Measurements from ENCODE around the gene PPP1R27.

PPP1R27 gene

DNA sequence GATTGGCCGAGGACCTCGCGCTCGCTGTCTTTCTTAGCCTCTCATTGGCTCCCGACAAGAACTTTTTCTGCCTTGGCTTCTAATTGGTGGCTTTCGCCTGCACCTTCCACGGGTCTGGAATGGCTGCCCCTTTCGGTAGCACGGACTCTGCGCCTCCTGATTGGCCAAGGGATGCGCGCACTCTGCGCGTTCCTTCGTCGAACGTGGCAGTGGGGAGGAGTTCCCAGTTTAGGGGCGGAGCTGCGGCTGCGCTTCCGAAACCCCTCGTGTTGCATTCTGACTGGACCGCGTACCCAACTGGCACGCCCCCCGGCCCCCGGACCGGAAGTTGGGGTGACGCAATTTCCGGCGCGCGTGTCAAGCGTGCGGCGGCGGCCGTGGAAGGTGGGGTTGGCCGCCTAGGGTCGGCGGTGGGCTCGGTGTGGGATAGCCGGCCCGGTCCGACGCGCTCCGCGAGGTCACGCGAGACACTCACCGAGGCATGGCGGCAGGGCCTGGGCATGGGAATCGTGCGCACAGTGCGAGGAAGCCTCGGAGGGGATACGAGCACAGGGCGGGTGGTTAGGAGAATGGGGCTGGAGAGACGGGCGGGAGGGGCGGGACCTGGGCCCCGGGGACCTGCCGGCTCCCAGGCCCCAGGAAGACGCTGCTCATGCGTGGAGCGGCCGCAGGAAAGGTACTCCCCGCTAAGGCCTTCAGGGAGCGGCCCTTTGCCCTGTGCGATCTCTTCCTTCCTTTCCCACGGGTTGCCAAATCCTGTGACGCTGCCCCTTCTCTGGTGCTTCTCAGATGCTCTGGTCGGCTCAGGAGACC lies 26.1 kb upstream of the PPP1R27 start:
- peak; percentile 100 for DNase-seq

DNA sequence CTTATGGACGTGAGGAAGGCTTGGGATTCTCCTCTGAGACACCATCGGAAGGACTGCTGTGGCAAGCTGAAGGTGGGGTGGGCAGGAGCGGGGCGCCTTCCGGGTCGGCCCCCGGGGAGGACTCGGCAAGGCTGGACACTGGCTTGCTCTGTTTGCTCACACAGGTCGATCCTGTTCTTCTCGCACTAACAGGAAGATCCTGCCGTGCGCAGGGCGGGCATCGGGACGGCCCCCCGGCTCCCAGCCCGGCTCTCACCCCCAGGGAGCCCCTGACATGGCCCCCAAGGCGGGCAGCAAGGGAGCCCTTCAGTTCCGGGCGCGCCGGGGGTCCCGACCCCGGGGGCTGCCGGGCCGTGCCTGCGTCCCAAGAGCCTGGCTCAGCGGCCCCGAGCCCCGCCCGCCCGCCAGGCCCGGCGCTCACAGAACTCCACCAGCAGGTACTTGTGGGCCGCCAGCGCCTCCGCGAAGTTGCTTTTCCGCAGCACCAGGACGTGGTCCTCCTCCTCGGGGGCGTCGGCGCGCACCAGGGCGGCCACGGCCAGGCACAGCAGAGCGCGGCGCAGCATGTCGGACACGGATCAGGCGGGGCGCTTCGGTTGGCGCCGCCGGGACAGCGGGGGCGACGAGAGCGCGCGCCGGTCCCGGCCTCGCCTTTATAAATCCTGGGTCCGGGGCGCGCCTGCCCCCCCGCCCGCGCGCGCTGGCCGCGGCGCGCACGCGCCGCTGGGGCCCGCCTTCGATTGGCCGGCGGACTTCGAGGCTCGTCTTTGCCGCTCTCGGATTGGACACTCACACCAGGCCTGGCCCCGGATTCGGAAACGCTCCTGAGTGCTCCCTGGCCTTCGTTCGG lies 25.3 kb upstream of the PPP1R27 start, which contains the start of gene P4HB:
P4HB (minus strand) TSS at position 630 of the 850 bp plus-strand sequence; CDS start at position 566, 64 bp downstream.
- peak; percentile 98 for DNase-seq

DNA sequence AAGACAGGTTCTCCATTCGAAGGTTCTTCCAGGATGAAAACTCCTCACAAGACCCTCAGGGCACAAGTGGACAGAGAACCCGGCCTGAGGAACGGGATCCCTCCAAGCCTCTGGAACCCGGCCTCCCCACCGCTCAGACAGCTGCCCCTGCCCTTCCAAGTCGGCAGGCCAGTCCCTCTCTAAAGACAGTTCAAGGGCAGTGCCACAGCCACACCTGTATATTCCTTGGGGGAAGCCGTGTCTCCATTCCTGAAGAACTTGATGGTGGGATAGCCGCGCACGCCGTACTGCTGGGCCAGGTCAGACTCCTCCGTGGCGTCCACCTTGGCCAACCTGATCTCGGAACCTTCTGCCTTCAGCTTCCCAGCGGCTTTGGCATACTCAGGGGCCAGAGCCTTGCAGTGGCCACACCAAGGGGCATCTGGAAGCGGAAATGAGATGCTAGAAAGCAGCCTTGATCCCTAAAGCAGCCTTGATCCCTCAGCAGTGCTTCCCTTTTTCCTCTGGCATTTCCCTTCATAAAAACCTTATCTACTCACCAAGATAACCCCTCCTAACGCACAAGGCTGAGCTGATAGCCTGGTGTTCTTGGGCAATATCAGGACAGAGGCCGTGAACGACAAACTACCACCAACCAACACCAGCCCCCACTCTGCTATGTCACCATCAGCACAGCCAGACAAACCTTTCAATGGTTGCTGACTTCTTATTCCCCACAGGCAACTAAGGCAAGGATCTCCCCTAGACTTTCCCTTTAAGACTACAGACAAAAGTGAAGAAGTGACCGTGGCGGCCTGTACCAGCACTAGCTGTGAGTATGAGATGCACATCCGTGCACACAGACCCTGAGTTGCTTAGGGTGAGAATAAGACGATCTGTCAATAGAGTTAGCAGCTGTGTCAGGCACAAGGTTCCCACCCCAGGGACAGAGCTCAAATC lies 24.4 kb upstream of the PPP1R27 start:
- peak; percentile 38 for DNase-seq

DNA sequence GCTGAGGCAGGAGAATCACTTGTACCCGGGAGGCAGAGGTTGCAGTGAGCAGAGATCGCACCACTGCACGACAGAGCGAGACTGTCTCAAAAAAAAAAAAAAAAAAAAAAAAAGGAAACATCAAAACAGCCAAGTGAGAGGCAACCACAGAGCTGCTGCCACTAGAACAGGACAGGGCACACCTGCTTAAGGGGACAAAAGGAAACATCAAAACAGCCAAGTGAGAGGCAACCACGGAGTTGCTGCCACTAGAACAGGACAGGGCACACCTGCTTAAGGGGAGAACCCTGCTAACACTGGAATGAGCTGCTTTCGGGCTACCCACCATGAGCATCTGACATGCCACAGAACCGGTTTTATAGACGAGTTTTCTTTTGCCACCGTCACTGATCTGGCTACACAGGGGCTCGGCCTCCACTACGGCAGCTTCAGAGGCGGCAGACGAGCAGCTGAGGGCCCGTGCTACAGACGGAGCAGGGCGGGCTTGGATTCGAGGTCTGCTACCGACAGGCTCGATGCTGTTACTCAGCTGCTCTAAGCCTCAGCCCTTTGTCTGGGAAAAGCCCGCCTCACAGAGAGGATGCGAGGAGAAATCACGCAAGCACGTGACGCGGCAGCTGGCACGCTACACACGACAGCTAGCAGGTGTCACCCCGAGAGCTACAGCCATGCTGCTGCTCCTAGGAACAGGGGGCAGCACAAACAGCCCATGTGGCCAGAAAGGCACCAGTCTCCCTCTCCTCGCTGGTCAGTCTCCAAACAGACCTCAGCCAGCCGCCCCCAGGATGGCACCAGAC lies 23.5 kb upstream of the PPP1R27 start:
- DNase-seq: peak; percentile 13

DNA sequence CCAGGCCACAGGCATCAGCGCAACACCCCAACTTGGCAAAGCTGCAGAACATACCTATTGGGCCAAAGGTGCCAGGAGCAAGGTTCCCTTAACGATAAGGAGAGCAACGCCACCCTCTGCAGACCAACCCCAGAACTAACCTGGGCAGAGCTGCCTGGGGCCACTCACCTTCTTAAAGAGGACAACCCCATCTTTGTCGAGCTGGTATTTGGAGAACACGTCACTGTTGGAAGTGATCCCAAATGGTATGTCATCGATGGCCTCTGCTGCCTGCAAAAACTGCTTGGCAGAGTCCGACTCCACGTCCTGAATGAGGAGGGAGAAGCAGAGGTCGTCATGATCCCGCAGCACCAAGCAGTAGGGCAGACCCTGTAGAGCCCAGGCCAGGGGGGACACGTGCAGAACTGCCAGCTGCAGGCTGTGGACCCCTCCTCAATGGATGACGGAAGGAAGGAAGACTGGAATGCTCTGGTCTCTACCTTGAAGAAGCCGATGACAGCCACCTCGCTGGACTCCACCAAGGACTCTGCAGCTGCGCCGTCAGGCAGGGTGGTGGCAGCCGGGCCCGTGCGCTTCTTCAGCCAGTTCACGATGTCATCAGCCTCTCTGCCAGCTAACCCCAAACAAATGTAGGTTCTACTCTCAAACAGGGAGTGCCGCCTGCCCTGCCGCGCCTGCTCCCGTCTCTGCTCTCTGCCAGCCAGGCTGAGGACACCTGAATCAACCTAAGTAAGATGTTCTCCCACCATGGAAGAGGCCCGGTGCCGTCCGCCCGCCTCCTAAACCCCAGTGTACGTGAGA lies 20.3 kb upstream of the PPP1R27 start:
- DNase-seq: no peak

DNA sequence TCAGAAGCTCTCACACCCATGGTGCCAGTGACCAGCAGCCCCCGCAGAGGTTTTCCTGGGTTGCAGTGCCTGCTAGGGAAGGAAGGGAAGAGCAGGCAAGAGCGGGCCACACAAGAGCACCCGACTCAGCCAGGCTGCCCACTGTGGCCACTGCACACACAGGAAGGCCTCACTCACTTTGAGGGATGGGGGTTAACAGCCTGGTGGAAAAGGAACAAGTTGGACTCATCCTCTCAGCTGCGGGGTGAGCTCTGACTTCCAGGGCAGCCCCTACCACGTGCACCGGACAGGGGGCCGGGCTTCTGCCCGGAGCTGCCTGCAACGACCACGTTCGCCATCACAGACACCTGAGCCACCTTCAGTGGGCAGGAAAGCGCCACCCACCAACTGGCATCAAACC lies 17.4 kb upstream of the PPP1R27 start:
- DNase-seq: no peak

DNA sequence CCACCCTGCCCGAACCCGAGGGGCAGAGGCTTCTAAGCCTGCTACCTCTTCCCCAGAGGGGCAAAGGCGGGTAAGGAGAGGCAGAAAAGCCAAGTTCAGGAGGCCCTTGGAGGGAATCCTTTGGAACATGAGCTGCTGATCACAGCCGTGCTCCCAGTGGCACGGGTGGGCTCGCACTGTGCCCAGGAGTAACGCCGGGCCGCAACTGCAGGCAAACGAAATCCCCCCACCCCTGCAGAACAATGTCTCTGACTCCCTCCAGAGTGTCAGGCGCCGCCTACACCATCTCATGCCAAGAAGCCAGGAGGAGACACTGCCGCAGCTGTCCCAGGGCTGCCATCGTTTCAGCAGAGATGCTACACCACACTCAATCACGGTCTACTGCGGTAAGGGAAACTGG lies 16.6 kb upstream of the PPP1R27 start:
- no peak for DNase-seq

DNA sequence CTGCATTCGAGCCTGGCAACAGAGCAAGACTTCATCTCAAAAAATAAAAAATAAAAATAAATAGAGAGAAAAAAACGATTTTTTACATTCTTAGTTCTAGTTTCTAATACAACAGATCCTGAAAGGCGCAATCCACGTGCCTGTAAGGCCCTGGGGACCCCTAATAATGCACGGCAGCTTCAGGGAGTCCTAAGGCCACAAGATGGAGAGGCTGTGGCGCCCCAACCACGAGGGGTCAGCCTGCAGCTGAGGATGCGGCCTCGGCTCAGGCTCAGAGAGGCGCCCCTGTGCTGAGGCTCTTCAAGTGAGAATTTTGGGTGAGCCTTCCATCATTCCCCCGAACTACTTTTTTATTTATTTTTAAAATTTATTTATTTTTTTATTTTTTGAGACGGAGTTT lies 14.6 kb upstream of the PPP1R27 start:
- DNase-seq: no peak

DNA sequence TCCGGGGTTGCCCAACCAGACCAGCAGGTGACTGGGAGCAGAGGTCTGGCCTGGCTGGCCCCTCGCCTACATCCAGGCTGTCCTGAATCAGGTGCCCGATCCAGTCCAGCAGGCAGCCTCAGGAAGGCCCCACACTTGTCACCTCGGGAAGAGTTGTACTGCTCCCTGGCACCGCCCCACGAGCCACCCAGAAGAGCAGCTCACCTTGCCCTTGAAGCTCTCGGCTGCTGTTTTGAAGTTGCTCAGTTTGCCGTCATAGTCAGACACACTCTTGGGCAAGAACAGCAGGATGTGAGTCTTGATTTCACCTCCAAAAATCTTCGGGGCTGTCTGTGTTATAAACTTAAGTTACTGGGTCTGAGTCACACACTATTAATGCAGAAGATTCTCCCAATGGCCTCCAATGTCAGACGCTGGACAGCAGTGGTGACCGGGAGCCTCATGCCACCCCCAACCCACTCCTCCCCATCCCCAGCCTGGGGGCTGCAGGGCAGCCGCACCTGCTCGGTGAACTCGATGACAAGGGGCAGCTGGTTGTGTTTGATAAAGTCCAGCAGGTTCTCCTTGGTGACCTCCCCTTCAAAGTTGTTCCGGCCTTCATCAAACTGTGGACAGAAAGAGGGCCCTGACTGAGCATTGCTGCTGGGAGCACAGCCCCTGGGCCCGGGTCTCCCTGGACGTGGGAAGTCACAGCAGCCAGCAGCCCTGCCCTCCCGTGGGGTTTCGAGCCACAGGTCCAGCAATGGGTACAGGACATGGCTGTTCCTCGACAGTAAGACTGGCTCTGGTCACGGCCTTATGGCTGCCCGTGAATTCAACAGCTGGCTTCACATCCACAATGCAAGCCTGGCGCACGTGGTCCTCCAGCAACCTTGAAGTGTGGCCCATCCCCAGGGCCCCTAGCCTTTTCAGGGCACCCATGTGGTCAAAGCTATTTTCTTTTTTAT lies 12.2 kb upstream of the PPP1R27 start:
- DNase-seq: no peak

DNA sequence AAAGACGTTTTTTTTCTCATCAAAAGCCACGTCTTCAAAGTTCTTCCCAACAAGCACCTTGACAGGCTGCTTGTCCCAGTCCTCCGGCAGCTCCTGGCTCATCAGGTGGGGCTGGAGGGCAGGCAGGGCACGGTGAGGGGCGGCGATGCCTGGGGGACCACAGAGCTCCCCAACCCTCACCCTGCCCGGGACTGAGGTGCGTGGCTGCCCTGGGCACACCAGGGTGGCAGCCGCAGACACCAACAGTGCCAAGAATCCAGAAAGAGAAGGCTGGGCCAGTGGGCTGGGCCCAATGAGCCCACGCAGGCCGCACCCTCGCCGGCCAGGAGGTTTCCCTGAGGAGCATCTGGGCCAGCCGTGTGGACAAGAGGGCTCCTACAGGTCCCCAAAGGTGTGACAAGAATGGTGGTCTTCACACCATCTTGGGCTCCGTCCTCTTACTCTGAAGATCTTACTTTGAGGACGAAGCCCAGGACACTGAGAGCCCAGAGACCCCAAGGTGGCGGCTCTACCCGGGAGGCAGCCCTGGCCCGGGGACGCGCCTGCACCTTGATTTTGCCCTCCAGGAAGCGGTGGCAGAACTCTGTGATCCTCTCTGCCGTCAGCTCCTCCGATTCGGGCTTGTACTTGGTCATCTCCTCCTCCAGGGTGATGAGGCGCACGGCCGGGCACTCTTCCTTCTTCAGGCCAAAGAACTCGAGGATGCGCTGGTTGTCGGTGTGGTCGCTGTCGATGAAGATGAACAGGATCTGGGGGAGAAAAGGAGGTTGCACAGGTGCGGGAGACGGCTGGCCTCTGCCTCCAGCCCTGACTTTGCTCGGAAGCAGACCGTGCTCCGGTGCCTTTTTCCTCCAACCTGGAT lies 11.3 kb upstream of the PPP1R27 start:
- DNase-seq: no peak

DNA sequence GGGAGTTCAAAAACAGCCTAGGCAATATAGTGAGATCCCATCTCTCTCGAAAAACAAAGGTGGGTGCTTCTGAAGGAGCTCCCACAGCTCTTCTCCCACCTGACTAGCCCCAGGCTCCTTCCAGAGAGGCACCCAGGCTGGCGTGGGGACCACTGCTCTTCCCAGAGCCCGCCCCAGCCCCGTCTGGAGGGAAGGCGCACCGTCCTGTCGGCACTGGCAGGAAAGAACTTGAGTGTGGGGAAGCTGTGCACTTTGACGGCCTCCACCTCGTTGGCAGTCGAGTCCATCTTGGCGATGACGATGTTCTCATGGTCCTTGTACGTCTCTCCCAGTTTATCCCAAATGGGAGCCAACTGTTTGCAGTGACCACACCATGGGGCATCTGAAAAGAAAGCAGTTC lies 10.5 kb upstream of the PPP1R27 start:
- DNase-seq: no peak

DNA sequence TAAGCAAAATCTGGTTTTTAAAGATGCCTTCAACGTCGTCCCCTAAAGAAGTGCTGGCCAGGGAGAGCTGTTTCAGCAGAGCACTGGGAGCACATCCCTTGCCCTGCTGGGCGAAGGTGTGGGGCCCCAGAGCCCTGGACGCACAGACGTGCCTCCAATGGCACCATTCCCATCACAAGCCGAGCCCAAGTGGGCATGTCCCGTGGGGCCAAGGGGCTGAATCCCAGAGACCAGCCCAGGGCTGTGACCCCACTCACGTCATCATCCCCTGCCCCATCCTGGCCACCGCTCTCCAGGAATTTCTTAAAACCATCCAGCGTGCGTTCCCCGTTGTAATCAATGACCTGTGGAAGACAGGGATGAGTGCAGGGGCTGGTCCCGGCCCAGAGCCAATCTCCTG lies 10.0 kb upstream of the PPP1R27 start:
- DNase-seq: no peak

DNA sequence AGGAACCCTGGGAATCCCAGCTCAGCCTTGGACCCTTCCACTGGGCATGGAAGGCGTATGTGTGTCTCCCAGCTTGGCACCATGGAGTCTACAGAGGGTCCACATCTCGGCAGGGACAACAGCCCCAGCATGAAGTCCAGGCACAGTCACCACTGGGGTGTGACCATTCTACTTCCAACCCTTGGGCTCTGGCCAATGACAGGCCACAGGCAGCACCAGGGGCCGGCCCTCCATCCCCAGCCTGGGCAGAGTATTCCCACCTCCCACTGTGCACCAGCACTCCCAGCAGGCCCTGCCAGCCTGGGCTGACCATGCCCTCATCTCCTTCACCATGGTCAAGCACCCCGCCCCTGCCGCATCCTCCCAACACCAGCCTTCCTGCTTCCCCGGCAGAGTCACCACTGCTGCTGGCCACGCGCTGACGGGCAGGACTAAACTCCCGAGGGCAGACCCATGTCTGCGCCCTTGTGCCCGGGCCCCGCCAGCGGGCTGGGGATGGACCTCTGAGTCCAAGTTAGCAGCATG lies 9.5 kb upstream of the PPP1R27 start:
- no peak for DNase-seq

DNA sequence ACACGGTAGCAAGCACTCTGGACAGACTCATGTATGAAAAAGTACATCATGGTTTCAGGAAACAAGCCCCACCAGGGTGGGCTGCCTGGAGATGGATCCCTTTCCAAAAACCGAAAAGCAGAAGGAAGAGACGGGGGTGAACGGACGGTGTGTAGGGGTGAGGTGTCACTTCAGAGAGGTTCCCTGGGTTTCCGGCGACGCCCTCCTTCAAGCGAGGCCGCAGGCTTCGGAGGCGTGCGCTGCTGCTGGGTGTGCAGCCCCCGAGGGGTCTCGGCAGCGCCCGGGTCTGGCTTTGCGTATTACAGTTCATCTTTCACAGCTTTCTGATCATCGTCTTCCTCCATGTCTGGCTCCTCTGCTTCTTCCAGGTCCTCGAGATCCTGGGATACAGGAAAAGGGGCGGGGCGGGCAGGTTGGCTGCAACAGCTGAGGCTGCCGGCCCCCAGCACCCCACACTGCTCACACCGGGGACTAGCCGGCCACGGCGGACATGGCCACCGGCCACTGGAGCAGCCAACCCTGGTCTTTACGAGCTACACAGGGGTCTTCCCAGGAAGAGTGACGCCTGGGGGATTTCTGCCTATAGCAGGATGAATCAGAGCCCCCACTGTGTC lies 9.0 kb upstream of the PPP1R27 start:
- DNase-seq: no peak

DNA sequence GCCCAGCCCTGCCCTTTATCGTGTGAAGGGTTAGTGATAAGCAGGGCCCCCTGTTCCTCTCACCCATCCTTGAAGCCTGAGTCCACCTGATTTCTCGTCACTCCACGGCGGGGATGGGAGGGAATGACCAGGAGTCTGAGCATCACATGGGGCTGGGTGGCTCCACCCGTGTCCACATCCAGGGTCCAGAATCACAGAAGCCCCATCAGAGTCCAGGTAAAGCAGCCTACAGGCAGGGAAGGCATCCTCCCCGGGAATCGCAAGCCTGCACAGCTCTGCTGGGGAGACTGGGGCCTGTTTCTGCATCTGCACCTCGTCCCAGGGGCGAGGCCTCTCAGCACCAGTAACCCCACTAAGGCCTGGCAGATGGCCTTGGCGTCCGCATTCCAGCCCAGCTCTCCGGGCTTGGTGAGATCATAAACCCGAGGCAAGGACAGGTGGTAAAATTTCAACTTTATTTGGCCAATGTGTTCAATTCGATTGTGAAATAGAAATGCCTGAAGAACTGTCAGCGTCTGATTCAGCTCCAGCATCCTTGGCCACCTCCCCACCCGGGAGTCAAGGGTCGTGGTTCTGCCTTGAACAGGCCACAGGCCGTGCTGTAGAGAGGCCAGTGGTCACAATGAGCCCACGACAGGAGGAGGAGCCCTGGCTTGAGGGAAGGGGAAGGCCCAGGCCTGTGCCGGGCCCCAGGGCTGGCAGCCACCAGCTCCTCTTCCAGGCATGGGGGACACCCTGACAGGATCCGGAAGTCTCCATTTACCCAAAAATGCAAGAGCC lies 8.1 kb upstream of the PPP1R27 start:
- DNase-seq: no peak

DNA sequence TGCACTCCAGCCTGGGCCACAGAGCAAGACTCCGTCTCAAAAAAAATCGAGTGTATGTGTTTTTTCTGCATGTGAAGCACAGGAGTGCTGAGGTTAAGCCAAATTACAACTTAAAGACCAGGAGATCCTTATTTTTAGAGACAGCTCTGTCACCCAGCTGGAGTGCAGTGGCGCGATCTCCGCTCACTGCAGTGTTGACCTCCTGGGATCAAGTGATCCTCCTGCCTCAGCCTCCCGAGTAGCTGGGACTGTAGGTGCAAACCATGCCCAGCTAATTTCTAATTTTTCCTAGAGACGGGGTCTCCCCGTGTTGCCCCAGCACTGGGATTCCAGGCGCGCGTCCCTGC lies 7.5 kb upstream of the PPP1R27 start:
- no peak for DNase-seq

DNA sequence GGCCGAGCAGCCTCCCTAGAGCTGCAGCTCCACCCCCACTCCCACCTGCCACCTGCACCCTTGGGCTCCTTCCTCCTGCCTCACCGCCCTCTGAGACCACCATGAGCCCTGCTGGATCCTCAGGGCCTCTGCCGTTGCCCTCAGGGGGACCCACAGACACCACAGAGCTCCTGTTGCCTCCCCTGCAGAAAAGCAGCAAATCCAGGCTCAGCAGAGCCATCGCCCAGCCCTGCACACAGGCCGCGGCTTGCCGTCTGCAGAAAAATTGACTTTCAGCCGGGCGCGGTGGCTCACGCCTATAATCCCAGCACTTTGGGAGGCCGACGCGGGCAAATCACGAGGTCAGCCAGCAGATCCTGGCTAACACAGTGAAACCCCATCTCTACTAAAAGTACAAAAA lies 7.0 kb upstream of the PPP1R27 start:
- no peak for DNase-seq

Measured in right forelimb (tissue), 1 donor.